Activated CD8-positive, alpha-beta memory T cell treated with anti-CD3 and anti-CD28 coated beads for 36 hours (primary cell): ENCODE data around the gene TMEM107. TPM values are rescaled to one million over a fixed set of nuclear protein-coding genes. Genes with fewer than 3 reads are reported as not detected.

ENCODE experiments used
- CTCF ChIA-PET: fragments of 350-600 bp; sonication (Branson Sonifier 250); formaldehyde crosslinking; loops from one replicate; lab custom pipeline; 2021; ENCODE audit warnings: antibody characterized with exemption; lab: Charles Lee
- POLR2A ChIA-PET: fragments of 350-600 bp; sonication (Branson Sonifier 250); formaldehyde crosslinking; loops from one replicate; lab custom pipeline; 2021; ENCODE audit warnings: antibody characterized with exemption; lab: Charles Lee
- total RNA-seq, 2 experiments: library from RNA; stranded (reverse); gene quantifications; one replicate each; pipeline ENCODE4 v1.2.3, GENCODE V29; 2021

TMEM107 gene
- total RNA-seq, 2 experiments from 2014 or later = 20.2 to 21.0 TPM

DNA sequence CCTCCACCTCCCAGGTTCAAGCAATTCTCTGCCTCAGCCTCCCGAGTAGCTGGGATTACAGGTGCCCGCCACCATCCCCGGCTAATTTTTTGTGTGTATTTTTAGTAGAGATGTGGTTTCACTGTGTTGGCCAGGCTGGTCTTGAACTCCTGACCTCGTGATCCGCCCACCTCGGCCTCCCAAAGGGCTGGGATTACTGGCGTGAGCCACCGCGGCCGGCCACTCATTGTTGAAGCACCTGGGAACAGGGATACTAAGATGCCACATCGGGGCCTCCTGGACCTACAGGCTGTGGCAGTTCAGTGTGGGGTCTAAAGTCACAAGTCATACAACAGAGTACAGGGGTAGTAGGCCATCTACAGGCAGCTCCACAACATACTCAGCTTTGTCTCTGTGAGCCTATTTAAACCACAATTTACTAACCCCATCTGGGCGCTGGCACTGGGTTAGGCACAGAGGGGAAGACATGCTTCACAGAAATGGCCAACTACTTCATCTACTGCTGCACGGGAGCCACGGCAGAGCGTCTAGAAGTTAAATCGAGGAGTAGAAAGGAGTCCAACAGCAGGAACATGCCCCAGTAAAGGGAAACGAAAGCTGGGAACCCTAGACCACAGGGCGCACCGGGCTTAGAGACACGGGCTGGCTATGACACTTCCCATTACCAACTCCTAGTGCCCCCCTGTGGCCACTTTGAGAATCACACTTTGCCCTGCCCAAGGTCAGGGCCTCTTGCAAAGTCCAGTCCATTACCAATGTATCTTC lies 17.7 kb downstream of the TMEM107 start:
- POLR2A ChIA-PET = interaction anchor here (0.7 to 2.4 kb wide), 2 partner anchors 15 to 33 kb away, joined by 3 to 14 read pairs; no protein-coding TSS in a partner anchor

DNA sequence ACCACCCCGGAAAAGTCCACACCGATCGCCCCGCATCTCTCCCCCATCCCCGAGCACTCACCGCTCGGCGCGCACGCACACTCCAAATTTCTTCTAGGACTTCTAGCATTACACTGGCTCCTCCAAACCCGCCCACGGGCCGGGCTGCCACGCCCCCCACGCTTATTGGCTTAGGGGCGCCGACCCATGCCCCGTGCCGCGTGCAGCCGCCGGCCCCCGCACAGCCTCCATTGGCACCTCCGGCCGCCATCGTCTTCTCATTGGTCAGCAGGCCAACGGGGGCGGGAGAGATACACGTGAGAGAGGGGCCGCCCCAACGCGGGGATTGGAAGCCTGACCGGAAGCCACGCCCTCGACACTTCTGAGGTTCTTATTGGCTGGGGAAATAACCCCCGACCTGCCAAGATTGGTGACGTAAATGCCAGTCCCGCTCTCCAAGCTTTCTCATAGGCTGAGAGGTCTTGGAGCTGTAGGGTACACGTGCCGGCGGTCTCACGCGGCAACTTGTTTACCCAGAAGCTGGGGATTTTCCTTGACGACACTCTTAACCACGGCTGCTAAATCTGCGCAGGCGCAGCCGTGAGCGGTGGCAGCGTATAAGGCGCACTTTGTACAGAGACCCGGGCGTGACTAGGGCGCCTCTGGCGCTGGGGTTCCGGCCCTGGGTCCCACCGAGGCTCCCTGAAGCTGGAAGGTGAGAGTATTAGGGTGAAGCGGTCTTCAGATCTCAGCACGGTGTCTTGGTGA lies 19.8 kb downstream of the TMEM107 start:
- POLR2A ChIA-PET = interaction anchor here (0.5 to 4.1 kb wide), 9 partner anchors 8 to 92 kb away, joined by 3 to 31 read pairs (median 4); partner anchors contain the start of genes CTC1 and HES7
- CTCF ChIA-PET = interaction anchor here (0.6 to 4.9 kb wide), 9 partner anchors 8 to 66 kb away, joined by 3 to 27 read pairs (median 5); partner anchors contain the start of gene ALOXE3

More for the DNA sequence above, 17.7 kb downstream of the TMEM107 start:
- CTCF ChIA-PET = interaction anchor here (0.9 to 4.9 kb wide), 11 partner anchors 8 to 133 kb away, joined by 3 to 28 read pairs (median 6); partner anchors contain the start of gene ALOXE3

DNA sequence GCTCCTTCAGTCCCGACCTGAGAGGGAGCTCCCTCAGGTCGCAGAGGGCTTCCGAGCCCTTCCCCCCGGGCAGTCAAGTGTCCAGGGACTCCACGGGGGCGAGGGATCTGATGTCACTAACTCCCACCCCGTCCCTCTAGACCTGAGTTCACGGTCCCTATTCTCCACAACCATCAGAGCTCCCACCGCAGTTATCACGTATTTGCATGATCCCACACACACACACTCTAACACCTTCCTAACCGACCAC lies 20.3 kb downstream of the TMEM107 start:
- ChIA-PET CTCF (interaction anchor here (0.6 to 4.9 kb wide), 7 partner anchors 8 to 63 kb away, joined by 3 to 27 read pairs (median 5); partner anchors contain the start of gene ALOXE3), POLR2A (interaction anchor here (0.5 to 4.1 kb wide), 6 partner anchors 8 to 65 kb away, joined by 3 to 31 read pairs (median 4); partner anchors contain the start of gene HES7)

DNA sequence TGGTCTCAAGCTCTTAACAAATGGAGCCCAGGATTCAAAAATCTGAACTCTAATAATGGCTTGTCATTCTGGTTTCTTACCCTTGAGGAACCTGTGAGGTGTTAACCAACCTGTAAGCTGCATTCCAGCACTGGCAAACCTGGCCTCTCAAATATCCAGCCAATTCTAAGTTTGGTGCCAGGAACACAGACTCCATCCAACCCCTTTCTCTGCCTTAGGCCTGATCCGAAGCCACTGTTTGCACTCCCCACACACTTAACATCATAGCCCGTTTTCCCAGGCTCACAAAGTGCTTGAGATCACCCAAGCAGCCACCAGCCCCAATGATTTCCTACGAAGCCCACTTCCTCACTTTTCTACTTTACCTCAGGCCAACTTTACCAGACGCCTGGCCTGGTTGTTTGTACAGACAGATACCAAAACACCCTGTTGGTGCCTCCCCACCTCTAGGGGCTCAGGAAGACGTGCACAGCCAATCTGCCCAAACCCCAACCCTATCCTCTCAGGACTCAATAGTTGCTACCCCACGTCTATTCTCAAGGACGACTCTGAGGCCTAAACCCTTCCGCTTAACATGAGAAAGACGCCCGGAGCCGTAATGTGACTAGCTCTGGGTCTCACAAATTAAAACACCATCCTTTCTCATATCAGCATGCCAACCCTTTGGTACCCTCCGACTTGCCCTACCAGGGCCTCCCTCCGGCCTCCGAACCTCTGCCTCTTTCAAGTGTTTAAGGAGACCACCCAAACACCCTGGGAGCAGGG lies 20.8 kb downstream of the TMEM107 start:
- POLR2A ChIA-PET = interaction anchor here (1.2 to 4.1 kb wide), 5 partner anchors 9 to 36 kb away, joined by 3 to 31 read pairs (median 4); partner anchors contain the start of gene HES7
- CTCF ChIA-PET = interaction anchor here (0.6 to 4.9 kb wide), 7 partner anchors 9 to 62 kb away, joined by 3 to 27 read pairs (median 6); partner anchors contain the start of gene ALOXE3

DNA sequence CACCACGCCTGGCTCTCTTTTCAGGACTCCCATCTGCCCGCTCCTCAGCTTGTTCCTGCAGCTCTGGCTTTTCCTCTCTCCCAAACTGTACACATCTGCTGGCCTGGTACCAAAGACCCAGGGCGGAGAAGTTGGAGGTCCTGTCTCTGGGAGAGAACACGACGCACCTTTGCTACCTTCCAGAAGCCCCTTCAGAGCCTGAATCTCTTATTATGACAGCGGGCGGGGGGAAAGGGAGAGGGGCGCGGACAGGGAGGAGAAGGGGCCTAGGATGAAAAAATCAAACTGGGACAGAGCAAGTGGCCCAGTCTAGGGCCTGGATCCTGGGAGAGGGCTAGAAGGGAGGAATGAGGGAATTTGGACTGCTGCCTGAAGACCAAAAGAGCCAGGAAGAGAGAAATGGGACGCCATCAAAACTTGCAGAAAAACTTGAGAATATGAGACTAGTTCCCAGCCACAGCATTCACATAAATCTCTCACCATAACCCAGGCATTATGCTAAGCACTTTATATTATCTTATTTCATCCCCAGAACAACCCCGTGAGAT lies 21.5 kb downstream of the TMEM107 start:
- POLR2A ChIA-PET = interaction anchor here (0.6 to 4.1 kb wide), 2 partner anchors 19 to 893 kb away, joined by 6 to 31 read pairs; no protein-coding TSS in a partner anchor
- CTCF ChIA-PET = interaction anchor here (1.3 to 3.3 kb wide), 7 partner anchors 9 to 61 kb away, joined by 3 to 17 read pairs (median 5); no protein-coding TSS in a partner anchor

DNA sequence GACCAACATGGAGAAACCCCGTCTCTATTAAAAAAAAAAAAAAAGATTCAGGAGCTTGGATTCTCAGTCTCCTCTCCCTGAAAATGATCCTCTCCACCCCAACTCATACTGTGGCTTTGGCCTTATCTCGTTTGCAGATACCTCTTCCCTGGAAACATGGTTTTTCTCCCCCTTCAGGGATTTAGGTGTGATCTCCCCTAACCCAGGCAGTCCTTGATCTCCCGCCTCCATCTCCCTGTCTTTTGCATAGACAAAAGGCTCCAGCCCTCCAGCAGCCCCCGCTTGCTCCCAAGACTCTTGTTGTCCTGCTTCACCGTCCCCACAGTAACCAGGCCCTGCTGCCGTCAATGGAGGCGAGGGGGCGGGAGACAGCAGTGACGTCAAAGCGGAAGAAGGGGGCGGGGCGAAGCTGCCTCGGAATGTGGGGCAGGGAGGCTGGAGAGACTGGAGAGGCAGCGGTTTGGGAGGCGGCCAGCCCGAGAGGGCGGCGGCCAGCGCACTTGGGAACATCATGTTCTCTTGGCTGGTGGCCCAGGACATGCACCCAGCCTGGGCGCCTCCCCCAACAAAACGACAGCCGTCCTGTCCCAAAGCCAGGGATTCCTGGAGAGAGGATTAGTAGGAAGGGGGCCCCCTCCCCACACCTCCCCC lies 22.1 kb downstream of the TMEM107 start:
- ChIA-PET CTCF (interaction anchor here (0.5 to 3.3 kb wide), 7 partner anchors 9 to 34 kb away, joined by 3 to 17 read pairs (median 5); no protein-coding TSS in a partner anchor), POLR2A (interaction anchor here (0.6 to 4.1 kb wide), 5 partner anchors 9 to 892 kb away, joined by 3 to 31 read pairs (median 6); no protein-coding TSS in a partner anchor)

DNA sequence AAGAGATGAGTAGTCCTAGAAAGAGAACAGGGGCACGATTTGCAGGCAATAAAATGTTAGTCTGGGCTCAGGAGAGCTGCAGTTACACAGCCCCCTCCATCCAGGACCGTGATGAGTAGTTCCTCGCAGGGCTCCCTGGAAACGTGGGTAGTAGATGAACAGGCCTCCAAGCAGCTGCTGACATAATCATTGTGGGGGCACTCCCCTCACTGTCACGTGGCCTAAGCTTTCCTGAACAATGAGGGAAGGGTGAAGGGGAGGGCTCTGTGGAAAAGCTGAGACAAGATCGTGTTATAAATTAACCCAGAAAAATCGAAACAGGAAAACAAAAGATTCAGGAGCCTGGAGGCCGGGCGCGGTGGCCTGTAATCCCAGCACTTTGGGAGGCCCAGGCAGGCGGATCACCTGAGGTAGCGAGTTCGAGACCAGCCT lies 22.6 kb downstream of the TMEM107 start:
- ChIA-PET CTCF (interaction anchor here (0.5 to 3.3 kb wide), 7 partner anchors 10 to 34 kb away, joined by 3 to 17 read pairs (median 5); no protein-coding TSS in a partner anchor), POLR2A (interaction anchor here (0.6 to 4.1 kb wide), 5 partner anchors 8 to 30 kb away, joined by 3 to 31 read pairs (median 6); partner anchors contain the start of gene HES7)

DNA sequence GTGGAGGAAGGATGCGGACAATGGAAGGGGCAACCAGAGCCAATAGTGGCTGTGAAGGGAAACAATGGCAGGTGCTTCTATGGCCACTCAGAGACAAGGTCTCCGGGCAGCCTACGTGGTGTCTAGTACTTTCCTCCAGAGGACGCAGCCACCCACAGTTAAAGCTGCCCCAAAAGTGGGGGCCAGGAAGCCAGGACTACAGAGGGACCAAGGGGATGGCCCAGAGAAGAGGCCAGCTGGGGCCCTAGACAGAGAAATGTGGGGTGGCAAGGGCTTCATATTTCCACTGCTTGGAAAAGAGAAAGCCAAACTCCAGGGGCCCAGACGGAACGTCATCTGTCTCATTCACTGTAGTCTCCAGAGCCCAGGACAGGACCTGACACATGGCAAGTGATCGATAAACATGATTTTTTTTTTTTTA lies 23.1 kb downstream of the TMEM107 start:
- ChIA-PET POLR2A (interaction anchor here (1.3 to 2.4 kb wide), 5 partner anchors 11 to 33 kb away, joined by 3 to 11 read pairs (median 6); partner anchors contain the start of gene HES7), CTCF (interaction anchor here (1.3 to 3.3 kb wide), 5 partner anchors 14 to 73 kb away, joined by 3 to 17 read pairs (median 5); no protein-coding TSS in a partner anchor)

DNA sequence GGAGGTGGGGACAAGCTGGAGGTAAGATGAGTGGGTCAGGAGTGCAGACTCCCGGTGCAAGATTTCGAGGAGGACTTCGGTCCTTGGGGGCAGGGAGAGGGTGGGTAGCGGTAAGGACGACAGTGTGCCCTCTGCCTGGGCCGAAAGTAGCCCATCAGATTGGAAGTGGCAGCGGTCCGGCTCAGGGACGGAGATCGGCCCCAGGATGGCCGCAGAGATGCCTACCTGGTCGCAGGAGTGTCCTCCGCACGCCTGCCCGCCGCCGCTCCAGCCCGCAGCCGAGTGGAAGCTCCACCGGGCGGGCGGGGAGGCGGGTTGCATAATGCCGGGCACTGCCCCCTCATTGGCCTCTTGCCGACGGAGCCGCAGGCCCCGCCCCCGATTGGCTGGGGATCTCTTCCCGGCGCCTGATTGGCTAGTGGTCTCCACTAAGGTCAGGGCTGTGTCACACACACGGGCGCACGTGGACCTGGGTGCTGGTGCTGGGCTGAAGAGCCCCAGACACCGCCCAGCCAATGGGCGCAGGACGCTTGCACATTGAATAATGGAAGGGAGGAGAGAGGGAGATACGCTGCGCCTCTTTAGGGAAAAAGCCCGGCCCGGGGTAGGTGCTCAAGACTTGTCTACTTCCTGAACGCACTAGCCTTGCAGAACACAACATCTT lies 23.9 kb downstream of the TMEM107 start, which contains the start of gene PER1:
Gene PER1 (minus strand): TSS at position 293 of the 664 bp plus-strand sequence. CDS start 1,698 bp downstream, outside the sequence.
- CTCF ChIA-PET = interaction anchor here (1.0 to 3.3 kb wide), 4 partner anchors 14 to 73 kb away, joined by 3 to 17 read pairs (median 4); no protein-coding TSS in a partner anchor

DNA sequence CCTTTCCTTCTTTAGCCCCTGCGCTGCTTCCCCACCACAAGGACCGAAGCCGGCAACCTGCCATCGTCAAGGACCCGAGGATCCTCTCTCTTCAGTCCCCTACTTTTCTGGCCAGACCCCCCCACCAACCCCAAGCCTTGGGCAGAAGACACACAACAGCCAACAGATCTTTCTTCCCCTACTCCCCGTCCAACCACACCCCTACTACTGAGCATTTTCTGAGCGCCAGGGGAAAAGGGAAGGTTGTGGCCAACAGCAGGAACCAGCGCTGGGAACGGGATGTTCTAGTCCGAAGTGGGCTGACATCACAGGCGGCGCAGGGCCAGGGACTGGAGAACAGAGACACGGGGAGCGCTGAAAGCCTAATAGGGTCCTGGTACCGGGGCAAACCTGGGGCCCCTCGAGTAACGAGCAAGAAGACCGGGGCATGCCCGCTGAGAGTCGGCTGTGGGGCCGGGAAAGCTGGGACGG lies 24.5 kb downstream of the TMEM107 start:
- POLR2A ChIA-PET = interaction anchor here (0.8 to 2.4 kb wide), 7 partner anchors 12 to 36 kb away, joined by 3 to 11 read pairs (median 6); partner anchors contain the start of gene HES7
- CTCF ChIA-PET = interaction anchor here (1.0 to 3.3 kb wide), 8 partner anchors 11 to 72 kb away, joined by 3 to 17 read pairs (median 4); no protein-coding TSS in a partner anchor

More for the DNA sequence above, 23.9 kb downstream of the TMEM107 start, which contains the start of gene PER1:
- POLR2A ChIA-PET = interaction anchor here (0.8 to 2.4 kb wide), 7 partner anchors 12 to 36 kb away, joined by 3 to 11 read pairs (median 5); partner anchors contain the start of gene HES7

DNA sequence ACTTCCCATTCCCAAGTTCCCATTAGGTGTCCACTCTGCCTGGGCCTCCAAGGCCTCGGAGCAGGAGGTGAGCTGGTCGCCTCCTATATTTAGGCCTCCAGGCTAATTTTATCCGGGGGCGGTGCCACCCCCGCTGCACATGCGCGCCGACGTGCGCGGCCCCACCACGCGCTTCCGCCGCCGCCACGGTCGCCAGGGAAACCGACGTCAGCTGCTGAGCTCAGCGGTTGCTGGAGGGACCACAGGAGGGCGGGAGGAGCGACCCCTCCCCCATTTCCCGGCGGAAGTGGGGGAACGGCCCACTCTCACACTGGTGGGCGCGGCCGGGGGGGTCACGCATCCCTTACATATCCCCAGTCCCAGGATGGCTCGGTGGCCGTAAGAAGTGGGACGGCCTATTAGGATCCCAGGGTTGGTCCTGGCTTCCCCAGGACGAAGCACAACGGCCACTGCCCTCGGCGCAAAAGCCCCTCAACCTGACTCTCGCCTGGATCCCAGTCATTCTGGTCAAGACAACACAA lies 25.0 kb downstream of the TMEM107 start:
- POLR2A ChIA-PET = interaction anchor here (0.8 to 1.7 kb wide), 4 partner anchors 12 to 32 kb away, joined by 4 to 9 read pairs (median 5); no protein-coding TSS in a partner anchor
- CTCF ChIA-PET = interaction anchor here (1.0 to 2.8 kb wide), 7 partner anchors 10 to 77 kb away, joined by 3 to 16 read pairs (median 3); no protein-coding TSS in a partner anchor

DNA sequence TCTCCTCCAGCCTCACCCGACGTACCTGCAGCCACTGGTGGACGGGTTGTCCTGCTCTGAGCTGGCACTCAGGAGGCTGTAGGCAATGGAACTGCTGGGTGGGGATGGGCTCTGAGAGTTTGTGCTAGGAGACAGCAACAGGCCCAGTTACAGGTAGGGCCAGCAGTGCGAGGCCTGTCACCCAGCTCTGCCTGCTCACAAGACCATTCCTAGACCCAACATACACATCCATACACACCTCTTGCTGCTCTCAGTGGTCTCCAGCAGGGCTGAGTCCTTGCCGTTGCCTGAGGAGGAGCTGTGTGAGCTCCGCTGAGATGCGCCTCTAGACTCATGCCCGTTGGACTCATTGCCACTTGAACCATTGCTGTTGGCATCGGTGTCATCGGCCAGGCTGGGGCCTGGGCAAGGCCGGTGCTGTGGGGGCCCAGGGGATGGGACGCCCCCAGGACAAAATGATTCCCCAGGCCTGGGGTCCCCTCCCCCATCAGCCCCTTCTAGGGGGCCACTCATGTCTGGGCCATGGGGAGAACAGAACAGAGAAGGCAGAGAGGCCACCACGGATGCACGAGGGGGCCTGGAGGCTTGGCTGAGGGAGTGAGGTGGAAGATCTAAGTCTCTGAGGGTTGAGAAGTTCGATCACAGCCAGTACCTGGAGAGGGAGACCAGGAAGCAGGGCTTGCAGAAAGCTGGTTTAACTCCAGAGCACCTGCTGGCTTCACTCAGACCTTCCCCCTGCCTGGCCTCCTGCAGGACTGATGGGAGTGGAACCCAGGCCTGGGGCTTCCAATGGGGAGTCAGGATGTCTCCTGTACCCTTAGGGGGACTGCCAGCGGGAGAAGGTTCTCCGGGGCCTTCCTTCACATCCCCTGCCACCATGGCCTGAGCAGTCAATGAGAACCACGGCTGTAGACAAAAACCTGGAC lies 25.7 kb downstream of the TMEM107 start:
- POLR2A ChIA-PET = interaction anchor here (0.8 to 1.7 kb wide), 4 partner anchors 11 to 31 kb away, joined by 4 to 9 read pairs (median 5); no protein-coding TSS in a partner anchor
- CTCF ChIA-PET = interaction anchor here (0.7 to 2.8 kb wide), 9 partner anchors 9 to 76 kb away, joined by 3 to 16 read pairs (median 3); no protein-coding TSS in a partner anchor

DNA sequence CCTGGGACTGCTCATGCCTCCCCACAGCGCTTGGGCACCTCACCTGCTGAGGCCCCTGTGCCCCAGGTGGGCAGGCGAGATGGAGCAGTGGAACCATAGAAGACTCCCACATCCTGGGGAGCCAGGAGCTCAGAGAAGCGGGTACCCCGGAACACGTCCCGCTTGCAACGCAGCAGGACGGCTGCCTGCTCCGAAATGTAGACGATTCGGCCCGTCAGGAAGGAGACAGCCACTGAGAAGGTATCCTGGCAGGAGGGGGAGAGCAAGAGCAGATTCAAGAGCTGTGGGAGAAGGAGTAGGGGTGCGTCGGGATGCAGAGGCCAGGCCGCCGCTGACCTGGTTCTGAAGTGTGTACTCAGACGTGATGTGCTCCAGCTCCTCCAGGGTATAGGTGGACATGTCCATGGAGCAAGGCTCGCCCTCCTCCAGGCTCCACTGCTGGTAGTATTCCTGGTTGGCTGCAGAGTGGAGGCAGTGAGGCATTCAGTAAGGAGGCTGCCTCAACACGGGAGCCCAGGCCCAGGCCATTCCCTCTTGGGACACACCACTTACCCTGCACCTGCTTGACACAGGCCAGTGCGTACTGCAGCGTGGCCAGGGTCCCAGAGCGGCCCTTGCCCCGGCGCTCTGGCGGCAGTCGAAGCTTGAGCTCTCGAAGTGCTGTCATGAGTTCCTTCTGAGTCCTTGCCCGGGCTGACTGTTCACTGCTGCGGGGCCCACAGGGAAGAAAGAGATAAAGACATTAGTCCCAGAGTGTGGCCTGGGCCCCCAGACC lies 26.6 kb downstream of the TMEM107 start:
- ChIA-PET CTCF (interaction anchor here (0.7 to 2.8 kb wide), 5 partner anchors 9 to 37 kb away, joined by 3 to 16 read pairs (median 4); no protein-coding TSS in a partner anchor), POLR2A (no interaction called here)
